Mammary epithelial cell (primary cell): Measurements from ENCODE around the gene S1PR1.

Experiments
- EZH2 ChIP-seq: IDR thresholded peaks from 2 replicates; pipeline ENCODE4 v1.6.1; 2012; ENCODE audit warnings: low read length, inconsistent platforms, borderline replicate concordance
- TF ChIP-seq, protein P1 (sequence below), 2 donors: IDR thresholded peaks in 1 of 2; conservative IDR thresholded peaks in 1 of 2; 2 replicates each; pipeline ENCODE4 v1.5.1; 2011 to 2012; ENCODE audit warnings: inconsistent platforms in 2 of 2, low read length in 2 of 2, mild to moderate bottlenecking in 2 of 2, control low read depth in 1 of 2, low read depth in 1 of 2; ENCODE audit not compliant: insufficient read depth in 1 of 2; ENCODE audit errors: extremely low read depth in 1 of 2

DNA sequence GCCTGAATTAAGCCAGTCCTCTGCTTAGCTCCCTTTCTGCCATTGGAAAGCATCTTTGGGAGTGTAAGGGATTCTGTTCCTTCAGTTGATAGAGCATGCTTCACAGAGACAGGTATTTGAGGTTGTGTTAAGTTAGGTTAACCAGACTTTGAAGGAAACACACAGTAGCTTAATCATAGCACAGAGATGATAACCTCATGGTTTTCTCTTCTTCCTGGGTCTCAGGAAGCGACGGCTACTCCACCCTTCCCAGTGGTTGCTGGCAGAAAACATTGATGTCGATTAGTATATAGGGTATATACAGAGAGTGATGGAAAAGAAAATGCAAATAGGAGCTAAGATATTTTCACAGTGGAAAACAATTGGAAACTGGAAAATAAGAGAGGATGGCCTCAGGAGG lies 42.0 kb downstream of the S1PR1 start:
- TF ChIP-seq, protein P1, sequence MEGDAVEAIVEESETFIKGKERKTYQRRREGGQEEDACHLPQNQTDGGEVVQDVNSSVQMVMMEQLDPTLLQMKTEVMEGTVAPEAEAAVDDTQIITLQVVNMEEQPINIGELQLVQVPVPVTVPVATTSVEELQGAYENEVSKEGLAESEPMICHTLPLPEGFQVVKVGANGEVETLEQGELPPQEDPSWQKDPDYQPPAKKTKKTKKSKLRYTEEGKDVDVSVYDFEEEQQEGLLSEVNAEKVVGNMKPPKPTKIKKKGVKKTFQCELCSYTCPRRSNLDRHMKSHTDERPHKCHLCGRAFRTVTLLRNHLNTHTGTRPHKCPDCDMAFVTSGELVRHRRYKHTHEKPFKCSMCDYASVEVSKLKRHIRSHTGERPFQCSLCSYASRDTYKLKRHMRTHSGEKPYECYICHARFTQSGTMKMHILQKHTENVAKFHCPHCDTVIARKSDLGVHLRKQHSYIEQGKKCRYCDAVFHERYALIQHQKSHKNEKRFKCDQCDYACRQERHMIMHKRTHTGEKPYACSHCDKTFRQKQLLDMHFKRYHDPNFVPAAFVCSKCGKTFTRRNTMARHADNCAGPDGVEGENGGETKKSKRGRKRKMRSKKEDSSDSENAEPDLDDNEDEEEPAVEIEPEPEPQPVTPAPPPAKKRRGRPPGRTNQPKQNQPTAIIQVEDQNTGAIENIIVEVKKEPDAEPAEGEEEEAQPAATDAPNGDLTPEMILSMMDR (conservative IDR thresholded peaks at IDR 0.05 in 1 of 2, IDR thresholded peaks at IDR 0.05 in 1 of 2; ENCODE audit: extremely low read depth in 1 of 2, insufficient read depth in 1 of 2, low read depth in 1 of 2, low read length in 2 of 2): no peak
- TF ChIP-seq EZH2: no peak
